ENCODE results near the gene SEC62. TPM values are rescaled to one million over a fixed set of nuclear protein-coding genes. Genes with fewer than 3 reads are reported as not detected.
"Not testable (repeated sequence)": the region's sequence is repeated elsewhere in the genome, so short reads cannot be mapped to it uniquely, and the experiment has no call there.

SEC62 gene
- total RNA-seq, 2 experiments from 2014 or later = 61.0 to 63.1 TPM

DNA sequence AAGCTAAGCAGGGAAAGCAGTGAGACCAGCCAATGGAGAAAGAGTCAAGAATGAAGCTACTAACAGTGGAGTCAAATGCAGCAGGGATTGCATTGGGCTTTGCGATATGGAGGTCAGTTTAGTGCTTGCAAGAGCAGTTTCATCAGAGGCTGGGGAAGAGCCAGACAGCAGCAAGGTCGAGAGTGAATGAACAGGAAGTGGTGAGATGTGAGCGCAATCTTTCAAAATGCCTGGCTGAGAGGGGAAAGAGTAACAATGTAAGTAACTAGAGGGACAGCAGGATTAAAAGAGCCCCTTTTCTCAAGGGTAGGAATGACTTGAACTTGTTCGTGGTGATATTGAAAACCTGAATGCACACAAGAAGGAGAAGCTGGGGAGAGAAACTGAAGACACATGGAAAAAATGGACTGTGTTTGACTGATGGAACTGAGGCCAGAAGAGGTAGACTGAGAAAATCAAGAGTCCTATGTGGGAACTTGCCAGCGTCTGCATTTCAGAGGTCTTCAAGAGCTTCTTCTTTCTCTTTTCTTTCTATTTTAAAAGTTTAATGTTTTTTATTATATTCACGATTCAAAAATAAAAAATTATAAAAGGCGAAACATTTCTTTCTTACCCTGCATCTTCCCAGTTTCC lies 40.5 kb downstream of the SEC62 start:
- peak overlapping the region; percentile 73 for H3K27ac Mint-ChIP-seq
- DNase-seq = peak; percentile 60
- no peaks in the 10 kb centered on the region for H3K36me3 Mint-ChIP-seq (ENCODE audit: low read depth)
- peaks cover 37% of the 10 kb centered on the region for H3K4me1 Mint-ChIP-seq
- no peaks in the 10 kb centered on the region for H3K27me3 Mint-ChIP-seq
- no peaks in the 10 kb centered on the region for H3K9me3 Mint-ChIP-seq
- peak overlapping the region; percentile 1 for H3K4me3 Mint-ChIP-seq
- POLR2A ChIA-PET = no interaction called here
- CTCF ChIA-PET = interaction anchor here (0.6 to 1.2 kb wide), 3 partner anchors 11 to 381 kb away, joined by 3 read pairs; no protein-coding TSS in a partner anchor

DNA sequence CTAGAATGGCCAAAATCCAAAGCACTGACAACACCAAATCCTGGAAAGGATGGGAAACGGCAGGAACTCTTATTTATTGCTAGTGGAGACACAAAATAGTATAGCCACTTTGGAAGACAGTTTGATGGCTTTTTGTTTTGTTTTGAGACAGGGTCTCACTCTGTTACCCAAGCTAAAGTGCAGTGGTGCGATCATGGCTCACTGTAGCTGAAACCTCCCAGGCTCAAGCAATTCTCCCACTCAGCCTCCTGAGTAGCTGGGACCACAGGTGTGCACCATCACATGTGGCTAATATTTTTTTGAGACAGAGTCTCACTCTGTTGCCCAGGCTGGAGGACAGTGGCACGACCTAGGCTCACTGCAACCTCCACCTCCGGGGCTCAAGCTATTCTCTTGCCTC lies 43.9 kb downstream of the SEC62 start:
- H3K9me3 Mint-ChIP-seq = no peaks in the 10 kb centered on the region
- ChIA-PET CTCF (interaction anchor here (1.0 to 1.1 kb wide), 2 partner anchors 9 to 16 kb away, joined by 3 read pairs; no protein-coding TSS in a partner anchor), POLR2A (no interaction called here)
- no peak overlapping the region for H3K4me3 Mint-ChIP-seq
- H3K4me1 Mint-ChIP-seq = peaks cover 17% of the 10 kb centered on the region
- no peaks in the 10 kb centered on the region for H3K27me3 Mint-ChIP-seq
- H3K27ac Mint-ChIP-seq = no peak overlapping the region
- no peaks in the 10 kb centered on the region for H3K36me3 Mint-ChIP-seq (ENCODE audit: low read depth)
- no peak for DNase-seq

DNA sequence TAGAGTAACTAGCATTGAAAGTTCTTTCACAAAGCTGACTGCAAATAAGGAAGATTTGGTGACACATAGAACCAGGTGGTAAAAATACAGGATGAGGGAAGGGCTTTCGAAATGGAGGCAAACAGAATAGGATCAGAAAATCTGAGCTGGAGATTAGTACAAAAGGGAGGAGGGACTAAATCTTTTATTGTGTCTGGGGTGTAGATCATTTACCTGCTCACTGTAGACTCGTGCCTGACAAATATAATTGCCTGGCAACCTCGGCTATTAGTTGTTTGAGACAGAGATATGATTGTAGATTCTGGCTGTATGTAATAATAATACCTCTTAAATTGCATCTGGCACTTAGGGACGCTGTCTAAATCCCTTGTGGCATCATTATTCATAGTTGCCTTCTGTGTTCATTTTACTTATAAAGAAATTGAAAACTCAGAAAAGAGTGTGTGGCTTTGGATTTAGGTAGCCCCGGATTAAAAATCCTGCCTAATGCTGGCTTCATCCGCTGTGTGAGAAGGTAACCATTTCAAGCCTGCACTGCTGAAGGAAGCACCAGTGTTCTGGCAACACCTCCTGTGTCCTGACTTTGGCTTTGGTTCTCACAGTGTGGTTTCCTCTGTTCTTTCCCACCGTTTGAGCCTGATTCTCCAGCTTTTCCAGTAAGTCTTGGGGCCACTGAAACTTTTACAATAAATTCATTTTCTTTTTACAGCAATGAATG lies 46.2 kb downstream of the SEC62 start:
- ChIA-PET POLR2A (no interaction called here), CTCF (interaction anchor here (0.9 to 1.5 kb wide), 2 partner anchors 9 to 10 kb away, joined by 3 to 5 read pairs; no protein-coding TSS in a partner anchor)
- no peak overlapping the region for H3K4me3 Mint-ChIP-seq
- H3K9me3 Mint-ChIP-seq = no peaks in the 10 kb centered on the region
- H3K27me3 Mint-ChIP-seq = peaks cover 4% of the 10 kb centered on the region
- no peak for DNase-seq
- no peaks in the 10 kb centered on the region for H3K36me3 Mint-ChIP-seq (ENCODE audit: low read depth)
- no peak overlapping the region for H3K27ac Mint-ChIP-seq
- H3K4me1 Mint-ChIP-seq = peaks cover 2% of the 10 kb centered on the region

DNA sequence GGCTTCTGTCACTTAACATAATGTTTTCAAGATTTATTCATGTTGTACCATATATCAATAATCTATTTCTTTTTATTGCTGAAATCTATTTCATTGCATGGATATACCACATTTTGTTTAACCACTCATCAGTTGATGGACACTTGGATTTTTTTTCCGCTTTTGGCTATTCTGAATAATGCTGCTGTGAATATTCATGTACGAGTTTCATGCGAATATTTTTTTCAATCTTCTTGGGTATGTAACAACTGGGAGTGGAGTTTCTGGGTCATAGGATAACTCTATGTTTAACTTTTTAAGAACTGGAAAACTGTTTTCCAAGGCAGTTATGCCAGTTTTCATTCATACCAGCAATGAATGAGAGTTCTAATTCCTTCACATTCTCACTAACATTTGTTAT lies 49.5 kb downstream of the SEC62 start:
- Mint-ChIP-seq H3K36me3 (ENCODE audit: low read depth) (no peaks in the 10 kb centered on the region), H3K27ac (no peak overlapping the region), H3K4me1 (peaks cover 7% of the 10 kb centered on the region), H3K27me3 (peaks cover 4% of the 10 kb centered on the region), H3K4me3 (no peak overlapping the region), H3K9me3 (no peaks in the 10 kb centered on the region)
- POLR2A ChIA-PET = no interaction called here
- CTCF ChIA-PET = no interaction called here
- no peak for DNase-seq

DNA sequence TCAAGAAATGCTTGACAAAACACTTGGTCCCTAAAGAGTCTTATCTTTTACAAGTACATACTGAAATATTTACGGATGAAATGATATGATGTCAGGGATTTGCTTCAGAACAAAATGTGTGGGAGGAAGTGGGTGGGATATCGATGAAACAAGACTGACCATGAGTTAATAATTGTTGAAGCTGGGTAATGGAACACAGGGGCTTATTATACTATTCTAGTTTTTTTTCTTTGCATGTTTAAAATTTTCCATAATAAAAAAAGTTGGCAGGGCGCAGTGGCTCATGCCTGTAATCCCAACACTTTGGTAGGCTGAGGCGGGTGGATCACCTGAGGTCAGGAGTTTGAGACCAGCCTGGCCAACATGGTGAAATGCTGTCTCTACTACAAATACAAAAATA lies 52.7 kb downstream of the SEC62 start:
- H3K36me3 Mint-ChIP-seq (ENCODE audit: low read depth); DNase-seq; H3K9me3 Mint-ChIP-seq; H3K27me3 Mint-ChIP-seq; H3K4me1 Mint-ChIP-seq; H3K4me3 Mint-ChIP-seq; POLR2A ChIA-PET; H3K27ac Mint-ChIP-seq: not testable (repeated sequence)
- CTCF ChIA-PET = interaction anchor here (0.6 to 0.9 kb wide), 3 partner anchors 10 to 1459 kb away, joined by 3 read pairs; no protein-coding TSS in a partner anchor

DNA sequence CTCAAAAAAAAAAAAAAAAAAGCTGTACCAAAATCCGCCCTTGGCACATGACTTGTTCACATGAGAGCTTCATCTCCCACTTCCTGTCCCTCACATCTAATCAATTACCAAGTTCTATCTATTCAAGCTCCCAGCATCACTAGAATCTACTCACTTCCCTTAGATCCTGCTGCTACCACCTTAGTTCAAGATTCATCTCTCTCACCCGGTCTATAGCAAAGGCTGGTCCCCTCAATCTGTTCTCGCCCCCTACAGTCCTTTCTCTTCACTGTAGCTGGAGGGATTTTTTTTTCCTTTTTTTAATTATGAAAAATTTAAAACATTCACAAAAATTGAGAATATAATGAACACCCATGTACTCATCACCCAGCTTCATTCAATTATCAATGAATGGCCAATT lies 54.5 kb downstream of the SEC62 start:
- no peak for DNase-seq
- H3K36me3 Mint-ChIP-seq (ENCODE audit: low read depth) = no peaks in the 10 kb centered on the region
- peaks cover 4% of the 10 kb centered on the region for H3K27me3 Mint-ChIP-seq
- ChIA-PET CTCF (interaction anchor here (0.6 to 1.8 kb wide), 6 partner anchors 8 to 200 kb away, joined by 3 to 6 read pairs (median 4); no protein-coding TSS in a partner anchor), POLR2A (no interaction called here)
- peaks cover 5% of the 10 kb centered on the region for H3K9me3 Mint-ChIP-seq
- peaks cover 16% of the 10 kb centered on the region for H3K4me1 Mint-ChIP-seq
- H3K4me3 Mint-ChIP-seq = no peak overlapping the region
- H3K27ac Mint-ChIP-seq = no peak overlapping the region

DNA sequence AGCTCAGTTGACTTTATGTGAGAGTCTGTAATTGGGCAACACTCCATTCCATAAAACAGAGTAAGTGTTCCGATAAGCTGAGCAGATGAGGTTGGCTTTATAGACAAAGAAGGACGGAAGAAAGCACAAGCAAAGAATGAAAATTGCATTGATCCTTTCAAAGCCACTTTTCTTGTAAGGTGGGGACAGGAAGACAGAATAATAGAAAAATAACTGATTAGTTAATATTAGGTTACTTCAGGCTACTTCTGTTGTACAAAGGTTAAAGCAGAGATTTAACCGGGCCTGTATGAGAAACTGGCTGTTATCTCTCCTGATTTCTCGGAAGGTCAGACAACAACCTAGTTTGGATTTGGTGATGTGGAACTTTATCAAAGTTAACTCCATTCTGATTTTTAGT lies 55.7 kb downstream of the SEC62 start:
- POLR2A ChIA-PET = no interaction called here
- peaks cover 2% of the 10 kb centered on the region for H3K36me3 Mint-ChIP-seq (ENCODE audit: low read depth)

DNA sequence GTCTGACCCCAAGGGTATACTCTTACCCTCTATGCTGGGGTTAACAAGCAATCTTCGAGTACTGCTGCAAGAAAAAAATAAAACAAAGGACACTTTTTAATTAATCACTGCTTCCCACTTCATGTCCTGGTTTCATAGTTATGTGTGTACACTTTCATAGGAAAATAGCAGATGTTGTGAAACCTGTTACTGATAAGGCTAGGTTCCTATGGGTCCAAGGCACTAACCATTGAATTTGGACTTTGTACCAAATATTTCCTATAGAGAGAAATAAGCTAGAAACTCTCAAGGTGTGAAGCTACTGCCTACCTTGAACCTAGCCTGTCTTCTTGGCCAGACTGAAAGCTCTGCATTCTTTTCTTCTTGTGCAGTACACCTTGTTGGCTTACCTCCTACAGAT lies 56.6 kb downstream of the SEC62 start:
- ChIA-PET CTCF (interaction anchor here (0.7 to 1.1 kb wide), 3 partner anchors 17 to 239 kb away, joined by 3 to 4 read pairs (median 3); no protein-coding TSS in a partner anchor), POLR2A (no interaction called here)
- no peak overlapping the region for H3K27ac Mint-ChIP-seq
- no peak overlapping the region for H3K4me3 Mint-ChIP-seq
- peaks cover 33% of the 10 kb centered on the region for H3K4me1 Mint-ChIP-seq
- DNase-seq = no peak
- peaks cover 13% of the 10 kb centered on the region for H3K9me3 Mint-ChIP-seq
- H3K27me3 Mint-ChIP-seq = no peaks in the 10 kb centered on the region
- H3K36me3 Mint-ChIP-seq (ENCODE audit: low read depth) = peaks cover 4% of the 10 kb centered on the region

More for the DNA sequence above, 55.7 kb downstream of the SEC62 start:
- Mint-ChIP-seq H3K4me3 (no peak overlapping the region), H3K4me1 (peaks cover 25% of the 10 kb centered on the region), H3K27me3 (no peaks in the 10 kb centered on the region), H3K9me3 (peaks cover 8% of the 10 kb centered on the region), H3K27ac (no peak overlapping the region)
- CTCF ChIA-PET = interaction anchor here (1.7 kb wide), 1 partner anchor 9 kb away, joined by 5 read pairs; no protein-coding TSS in a partner anchor
- DNase-seq = no peak

DNA sequence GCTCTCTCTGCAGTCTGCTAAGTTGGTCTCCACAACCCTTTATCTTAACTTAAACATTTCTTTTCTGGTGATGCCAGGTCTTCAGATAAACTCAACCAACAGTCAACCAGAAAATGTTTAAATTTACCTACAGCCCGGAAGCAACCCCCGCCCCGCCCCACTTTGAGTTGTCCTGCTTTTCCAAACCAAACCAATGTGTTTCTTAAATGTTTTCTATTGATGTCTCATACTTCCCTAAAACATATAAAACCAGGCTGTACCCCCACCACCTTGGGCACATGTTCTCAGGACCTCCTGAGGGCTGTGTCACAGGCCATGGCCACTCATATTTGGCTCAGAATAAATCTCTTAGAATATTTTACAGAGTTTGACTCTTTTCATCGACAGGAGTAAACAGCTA lies 58.0 kb downstream of the SEC62 start:
- Mint-ChIP-seq H3K4me3 (no peak overlapping the region), H3K27ac (no peak overlapping the region), H3K4me1 (peaks cover 35% of the 10 kb centered on the region), H3K36me3 (ENCODE audit: low read depth) (peaks cover 6% of the 10 kb centered on the region), H3K9me3 (peaks cover 17% of the 10 kb centered on the region), H3K27me3 (no peaks in the 10 kb centered on the region)
- POLR2A ChIA-PET = no interaction called here
- DNase-seq = no peak
- CTCF ChIA-PET = interaction anchor here (1.6 kb wide), 1 partner anchor 13 kb away, joined by 4 read pairs; no protein-coding TSS in a partner anchor

DNA sequence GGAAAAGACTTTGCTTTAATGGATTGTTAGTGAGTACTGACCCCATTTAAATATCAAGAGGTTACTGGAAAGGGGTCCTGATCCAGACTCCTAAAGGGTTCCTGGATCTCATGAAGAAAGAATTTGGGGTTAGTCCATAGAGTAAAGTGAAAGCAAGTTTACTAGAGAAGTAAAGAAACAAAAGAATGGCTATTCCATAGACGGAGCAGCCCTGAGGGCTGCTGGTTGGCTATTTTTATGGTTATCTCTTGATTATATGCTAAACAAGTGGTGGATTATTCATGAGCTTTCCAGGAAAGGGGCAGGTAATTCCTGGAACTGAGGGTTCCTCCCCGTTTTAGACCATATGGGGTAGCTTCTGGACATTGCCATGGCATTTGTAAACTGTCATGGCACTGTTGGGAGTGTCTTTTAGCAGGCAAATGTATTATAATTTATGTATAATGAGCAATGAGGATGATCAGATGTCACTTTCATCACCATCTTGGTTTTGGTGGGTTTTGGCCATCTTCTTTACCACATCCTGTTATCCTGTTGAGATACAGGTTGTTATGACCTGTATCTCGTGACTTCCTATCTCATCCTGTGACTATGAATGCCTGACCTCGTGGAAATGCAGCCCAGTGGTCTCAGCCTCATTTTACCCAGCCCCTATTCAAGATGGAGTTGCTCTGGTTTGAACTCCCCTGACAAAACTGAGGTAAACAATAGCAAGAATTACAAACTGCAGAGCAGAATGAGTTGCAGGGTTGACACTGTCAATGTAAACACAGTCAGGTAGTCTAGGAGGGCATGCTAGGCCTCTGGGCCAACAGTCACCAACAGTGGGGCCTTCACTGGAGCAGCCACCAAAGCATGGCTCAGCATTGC lies 60.9 kb downstream of the SEC62 start:
- no peaks in the 10 kb centered on the region for H3K27me3 Mint-ChIP-seq
- H3K4me1 Mint-ChIP-seq = peaks cover 35% of the 10 kb centered on the region
- peaks cover 20% of the 10 kb centered on the region for H3K9me3 Mint-ChIP-seq
- DNase-seq = peak; percentile 50
- CTCF ChIA-PET = interaction anchor here (0.6 kb wide), 1 partner anchor 122 kb away, joined by 5 read pairs; no protein-coding TSS in a partner anchor
- POLR2A ChIA-PET = no interaction called here
- peak overlapping the region; percentile 82 for H3K27ac Mint-ChIP-seq
- peaks cover 6% of the 10 kb centered on the region for H3K36me3 Mint-ChIP-seq (ENCODE audit: low read depth)
- H3K4me3 Mint-ChIP-seq = no peak overlapping the region

DNA sequence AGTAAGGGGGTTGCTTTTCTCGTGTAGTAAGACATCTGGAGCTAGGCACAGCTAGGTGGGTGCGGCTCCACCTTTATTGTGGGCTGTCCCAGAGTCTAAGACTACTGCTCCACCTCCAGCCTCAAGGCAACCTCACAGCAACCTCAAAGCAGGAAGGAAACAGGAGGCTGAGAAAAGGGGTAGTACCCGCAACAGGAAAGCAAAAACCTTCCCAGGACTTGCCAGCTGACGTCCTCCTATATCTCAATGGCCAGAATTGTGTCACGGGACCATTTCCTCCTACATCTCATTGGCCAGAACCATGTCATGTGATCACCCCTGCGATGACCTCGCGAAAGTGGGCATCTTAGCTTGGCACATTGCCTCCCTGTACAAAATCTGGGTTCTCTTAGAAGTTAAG lies 66.9 kb downstream of the SEC62 start:
- no peaks in the 10 kb centered on the region for H3K27me3 Mint-ChIP-seq
- H3K4me3 Mint-ChIP-seq = peak overlapping the region; percentile 12
- peak overlapping the region; percentile 77 for H3K27ac Mint-ChIP-seq
- H3K4me1 Mint-ChIP-seq = peaks cover 41% of the 10 kb centered on the region
- peak; percentile 83 for DNase-seq
- H3K9me3 Mint-ChIP-seq = peaks cover 13% of the 10 kb centered on the region
- ChIA-PET CTCF (interaction anchor here (0.6 to 1.4 kb wide), 3 partner anchors 11 to 261 kb away, joined by 3 to 4 read pairs (median 3); no protein-coding TSS in a partner anchor), POLR2A (no interaction called here)
- H3K36me3 Mint-ChIP-seq (ENCODE audit: low read depth) = peaks cover 12% of the 10 kb centered on the region

Measured in activated CD4-positive, alpha-beta T cell treated with anti-CD3 and anti-CD28 coated beads, Interleukin-2, amount 10 ng/mL, durations not matched to agents 7 days and 5 days (primary cell).